Uterus (tissue), 2 donors: ENCODE data around the gene KCNAB1.

ENCODE experiments used
- CTCF ChIP-seq, 4 experiments: fragments of 200-600 bp in 2 of 4; fragments of 450-650 bp in 2 of 4; sonication (generic) in 2 of 4; IDR thresholded peaks; one replicate each; pipeline ENCODE4 v1.5.1; 2016 to 2019; ENCODE audit warnings: antibody characterized with exemption in 4 of 4, mild to moderate bottlenecking in 2 of 4, moderate library complexity in 1 of 4
- POLR2A ChIP-seq, 2 donors: fragments of 450-650 bp; IDR thresholded peaks; one replicate each; pipeline ENCODE4 v1.6.1; 2016; ENCODE audit warnings: antibody characterized with exemption in 2 of 2, mild to moderate bottlenecking in 1 of 2, moderate library complexity in 1 of 2

GRCh38 chr3:156373095-156373494 lies 252.7 kb downstream of the KCNAB1 start:
- TF ChIP-seq CTCF (IDR thresholded peaks at IDR 0.05): no peak
- no peak for TF ChIP-seq POLR2A (IDR thresholded peaks at IDR 0.05)
